HG03108 (cell line): ENCODE data around the gene SEMA3G.

Source experiments
- ATAC-seq: cut with Tn5 transposase; IDR thresholded peaks from one replicate; pipeline ENCODE4 v1.9.1; 2021; ENCODE audit warnings: moderate library complexity; ENCODE audit not compliant: unreplicated experiment

Gene SEMA3G

GRCh38 chr3:52422669-52423068, 22.2 kb downstream of the SEMA3G start:
- ATAC-seq = no peak

GRCh38 chr3:52420388-52420787, 24.5 kb downstream of the SEMA3G start:
- ATAC-seq = no peak

GRCh38 chr3:52415800-52416199, 29.1 kb downstream of the SEMA3G start:
- no peak for ATAC-seq

- no peak for ATAC-seq
Observed at GRCh38 chr3:52408466-52408865, 36.4 kb downstream of the SEMA3G start.

- ATAC-seq = no peak
Observed at GRCh38 chr3:52407779-52408178, 37.1 kb downstream of the SEMA3G start.

- no peak for ATAC-seq
Observed at GRCh38 chr3:52406791-52407510, 38.0 kb downstream of the SEMA3G start.

GRCh38 chr3:52406231-52406661, 38.7 kb downstream of the SEMA3G start:
- no peak for ATAC-seq

GRCh38 chr3:52405601-52406110, 39.2 kb downstream of the SEMA3G start:
- ATAC-seq = no peak

GRCh38 chr3:52405066-52405465, 39.8 kb downstream of the SEMA3G start:
- no peak for ATAC-seq

- no peak for ATAC-seq
Observed at GRCh38 chr3:52404391-52404790, 40.5 kb downstream of the SEMA3G start.

- ATAC-seq = no peak
Observed at GRCh38 chr3:52403955-52404354, 40.9 kb downstream of the SEMA3G start.

GRCh38 chr3:52403271-52403841, 41.5 kb downstream of the SEMA3G start:
- ATAC-seq = no peak

GRCh38 chr3:52402706-52403270, 42.1 kb downstream of the SEMA3G start:
- ATAC-seq = no peak

- no peak for ATAC-seq
Observed at GRCh38 chr3:52402101-52402521, 42.8 kb downstream of the SEMA3G start.

- no peak for ATAC-seq
Observed at GRCh38 chr3:52401551-52401950, 43.4 kb downstream of the SEMA3G start.

- ATAC-seq = no peak
Observed at GRCh38 chr3:52401021-52401420, 43.9 kb downstream of the SEMA3G start.

- no peak for ATAC-seq
Observed at GRCh38 chr3:52400275-52400793, 44.6 kb downstream of the SEMA3G start.

GRCh38 chr3:52399593-52399992, 45.3 kb downstream of the SEMA3G start:
- no peak for ATAC-seq

- no peak for ATAC-seq
Observed at GRCh38 chr3:52399131-52399530, 45.8 kb downstream of the SEMA3G start.

GRCh38 chr3:52398670-52399081, 46.2 kb downstream of the SEMA3G start:
- ATAC-seq = no peak

- ATAC-seq = no peak
Observed at GRCh38 chr3:52397676-52398399, 47.1 kb downstream of the SEMA3G start.
